HG02852 (cell line): Measurements from ENCODE around the gene PM20D2.
A peak's percentile ranks its signal among the peaks of the same experiment; 100 is the strongest.

Experiments
- ATAC-seq: cut with Tn5 transposase; IDR thresholded peaks from one replicate; pipeline ENCODE4 v1.9.1; 2021; ENCODE audit warnings: mild to moderate bottlenecking, moderate library complexity; ENCODE audit not compliant: unreplicated experiment

Gene PM20D2

DNA sequence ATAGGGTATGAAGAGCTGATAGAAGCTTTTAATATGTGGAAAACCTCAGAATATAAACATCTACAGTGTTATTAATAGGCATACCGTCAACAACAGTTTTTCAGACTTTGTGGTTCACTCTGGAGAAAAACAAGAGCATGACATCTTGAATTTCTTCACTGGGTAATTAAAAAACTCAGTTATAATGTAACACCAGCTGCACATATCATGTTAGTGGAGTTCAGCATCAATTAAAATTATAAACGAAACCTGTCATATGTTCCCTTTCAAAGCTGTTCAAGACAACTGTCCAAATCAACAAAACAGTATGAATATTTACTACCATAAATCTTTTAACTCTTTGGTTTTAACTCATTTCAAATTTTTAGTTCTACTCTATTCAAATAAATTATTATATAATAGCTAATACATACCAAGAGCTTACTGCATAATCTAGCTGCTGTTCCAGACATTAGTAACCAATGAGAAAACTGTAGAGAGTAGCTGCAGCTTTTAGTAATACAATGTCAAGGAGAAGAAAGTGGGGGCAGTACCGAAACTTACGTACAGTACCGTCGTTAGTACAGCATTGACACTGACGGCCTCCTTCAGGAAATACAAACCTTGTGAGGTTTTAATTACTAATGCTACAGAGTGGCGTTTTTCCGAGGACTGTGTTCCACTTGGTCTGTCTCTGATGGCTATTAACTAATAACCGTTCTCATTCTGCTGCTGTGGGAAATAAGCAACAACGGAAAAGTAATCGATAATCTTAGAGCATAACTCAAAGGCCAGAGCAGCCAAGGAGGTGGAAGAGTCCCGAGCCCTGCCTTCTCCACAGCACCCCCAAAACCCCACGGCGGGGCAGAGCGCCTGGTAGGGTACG, 532 bp upstream of the PM20D2 start:
- peak; percentile 57 for ATAC-seq

DNA sequence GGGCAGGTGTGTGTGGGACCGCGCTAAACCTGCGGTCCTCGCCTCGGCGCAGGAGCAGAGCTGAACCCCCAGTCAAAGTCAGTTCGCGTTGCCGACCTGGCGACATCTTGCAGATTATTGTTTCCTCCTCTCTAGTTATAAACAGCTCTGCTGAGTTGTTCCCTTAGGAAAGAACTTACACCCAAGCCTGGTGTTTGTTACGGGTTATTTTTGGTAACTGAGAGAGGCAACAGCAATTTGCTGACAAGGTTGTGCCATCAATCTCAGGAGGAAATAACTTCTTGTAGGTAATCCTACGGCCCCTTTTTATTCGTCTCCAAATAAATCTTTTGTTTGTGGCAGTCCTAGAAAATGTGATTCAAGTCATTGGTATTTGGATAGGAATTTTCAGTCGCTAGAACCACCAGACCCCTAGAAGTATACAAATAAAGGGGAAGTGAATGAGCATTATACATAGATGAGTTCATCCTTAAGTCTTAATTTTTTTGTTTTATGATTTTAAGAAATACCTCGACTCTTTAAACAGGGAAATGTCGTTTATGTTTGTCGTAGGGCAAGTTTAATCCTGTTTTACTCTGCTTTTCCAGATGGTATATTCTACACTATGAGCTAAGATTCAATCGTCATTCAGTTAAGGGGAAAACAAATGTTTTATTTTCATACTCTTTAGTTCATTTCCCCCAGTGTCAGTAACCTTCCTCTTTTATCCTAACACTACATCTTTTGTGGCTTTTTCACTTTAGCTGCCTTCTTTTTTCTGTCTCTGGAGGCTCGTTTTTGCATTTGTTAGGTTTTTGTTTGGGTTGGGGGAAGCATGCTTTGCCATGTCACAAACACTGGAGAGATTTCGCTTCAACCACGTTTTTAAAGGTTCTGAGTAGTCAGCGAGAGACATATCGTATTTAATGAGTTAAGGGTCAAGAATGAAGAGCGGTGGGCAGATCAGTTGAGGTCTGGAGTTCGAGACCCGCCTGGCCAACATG, 1.2 kb downstream of the PM20D2 start:
- ATAC-seq = peak; percentile 28

DNA sequence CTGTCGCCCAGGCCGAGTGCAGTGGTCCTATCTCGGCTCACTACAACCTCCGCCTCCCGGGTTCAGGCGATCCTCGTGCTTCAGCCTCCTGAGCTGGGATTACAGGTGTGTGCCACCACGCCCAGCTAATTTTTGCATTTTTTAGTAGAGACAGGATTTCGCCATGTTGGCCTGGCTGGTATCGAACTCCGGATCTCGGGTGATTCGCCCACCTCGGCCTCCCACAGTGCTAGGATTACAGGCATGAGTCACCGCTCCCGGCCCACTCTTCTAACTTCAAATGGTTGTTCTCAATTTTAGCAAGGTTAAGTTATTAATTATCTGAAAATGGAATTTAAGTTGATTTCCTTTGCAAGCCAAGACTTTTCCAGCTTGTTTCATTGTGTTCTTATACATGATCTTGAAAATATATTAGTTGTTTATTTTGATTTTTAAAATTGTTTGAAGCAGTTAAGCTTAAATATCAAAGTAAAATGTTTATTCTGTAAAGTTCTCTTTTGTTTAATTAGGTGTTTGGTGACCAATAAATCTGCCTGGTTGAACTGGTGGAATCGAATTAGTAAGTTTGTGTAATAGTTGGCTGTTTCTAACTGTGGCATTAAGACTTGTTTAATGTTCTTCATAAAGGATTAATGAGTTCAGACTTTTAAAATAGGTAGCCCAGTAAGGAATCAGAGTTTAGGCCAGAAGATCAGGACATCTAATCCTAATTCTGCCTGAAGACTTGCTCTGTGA, 2.3 kb downstream of the PM20D2 start:
- ATAC-seq = no peak

DNA sequence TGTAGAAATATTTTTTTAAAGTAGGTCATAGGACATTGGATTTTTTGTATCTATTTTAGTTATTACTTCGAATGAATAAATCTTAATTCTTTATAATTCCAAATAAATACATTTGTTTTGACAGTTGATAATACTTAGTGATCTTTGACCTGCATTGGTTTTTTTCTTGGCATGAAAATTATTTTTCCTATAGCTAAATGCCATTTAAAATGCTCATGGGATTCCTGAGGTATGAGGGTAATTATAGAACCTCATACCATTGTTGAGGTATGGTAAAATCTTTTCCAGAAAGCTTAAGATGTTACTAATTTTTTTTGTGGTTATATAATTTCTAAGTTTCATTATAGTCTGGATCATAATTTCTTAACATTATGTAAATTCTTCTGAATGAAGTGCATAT, 8.3 kb downstream of the PM20D2 start:
- no peak for ATAC-seq

DNA sequence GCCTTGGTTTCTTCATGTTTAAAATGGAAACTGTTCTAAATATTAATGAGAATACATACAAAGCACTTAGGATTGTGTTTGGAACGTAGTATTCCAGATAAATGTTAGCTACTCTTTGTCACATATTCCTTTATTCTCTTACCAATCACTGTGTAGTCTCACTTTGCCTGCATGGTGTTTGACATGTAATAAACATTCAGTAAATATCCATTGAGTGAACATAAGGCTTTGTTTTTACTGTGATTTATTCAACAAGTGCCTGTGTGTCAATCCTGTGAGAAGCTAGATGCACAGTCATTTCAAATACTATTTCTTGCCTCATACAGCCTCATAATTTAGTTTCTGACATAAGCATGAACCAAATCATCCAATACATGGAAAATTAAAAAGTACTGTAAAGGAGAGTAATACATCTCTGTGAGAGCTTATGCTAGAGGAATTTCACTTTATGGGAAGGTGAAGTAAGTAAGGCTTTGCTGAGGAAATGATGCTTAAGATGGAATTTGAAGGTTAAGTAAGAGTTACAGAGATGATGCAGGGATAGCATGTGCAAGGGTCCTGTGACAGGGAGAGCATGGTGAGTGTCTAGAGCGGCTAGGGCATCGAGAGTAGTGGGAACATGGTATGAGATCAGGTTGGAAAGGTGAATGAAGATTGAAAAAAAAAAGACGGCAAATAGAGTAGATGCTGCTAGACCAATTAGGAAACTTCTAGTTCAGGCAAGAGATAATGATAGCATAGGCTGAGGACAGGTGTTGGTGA, 14.7 kb downstream of the PM20D2 start:
- no peak for ATAC-seq

DNA sequence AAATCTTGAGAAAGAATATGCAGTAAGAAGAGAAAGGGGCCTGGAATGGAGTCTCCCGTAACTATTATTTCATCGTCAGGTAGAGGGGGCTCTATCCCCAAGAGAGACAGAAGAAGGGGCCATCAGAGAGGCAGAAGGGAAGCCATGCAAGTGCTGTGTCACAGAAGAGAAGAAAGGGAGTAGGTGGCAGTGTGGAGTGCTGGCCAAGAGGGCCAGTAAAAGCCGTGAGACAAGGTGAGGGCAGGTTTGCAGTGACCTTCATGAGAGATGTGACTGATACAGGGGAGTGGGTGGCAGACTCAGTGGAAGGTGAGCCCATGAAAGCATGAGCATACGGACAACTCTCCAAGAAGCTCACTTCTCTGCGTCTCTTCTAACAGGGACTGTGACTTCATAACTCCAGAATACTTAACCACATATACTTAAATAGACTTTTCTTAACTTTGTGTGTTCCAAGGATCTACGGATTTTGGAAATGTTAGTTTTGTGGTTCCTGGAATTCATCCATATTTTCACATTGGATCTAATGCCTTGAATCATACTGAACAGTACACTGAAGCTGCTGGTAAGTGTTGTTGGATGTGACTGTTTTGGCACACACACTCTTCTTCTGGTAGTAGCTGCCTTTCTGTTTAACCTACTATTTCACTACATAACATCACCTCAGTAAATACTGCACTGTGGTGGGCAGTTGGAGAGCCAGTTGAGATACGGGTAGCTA, 15.6 kb downstream of the PM20D2 start:
- no peak for ATAC-seq

DNA sequence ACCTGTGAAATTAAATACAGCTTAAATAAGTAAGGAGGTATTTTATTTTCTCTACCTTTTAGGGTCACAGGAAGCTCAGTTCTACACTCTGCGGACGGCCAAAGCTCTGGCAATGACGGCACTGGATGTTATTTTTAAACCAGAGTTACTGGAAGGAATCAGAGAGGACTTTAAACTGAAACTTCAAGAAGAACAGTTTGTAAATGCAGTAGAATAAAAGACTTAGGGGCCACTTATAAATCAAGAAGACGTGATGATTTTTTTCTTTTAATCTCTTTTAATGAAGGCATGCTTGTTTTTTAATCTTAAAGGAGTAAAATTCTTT, 16.2 kb downstream of the PM20D2 start:
- no peak for ATAC-seq

DNA sequence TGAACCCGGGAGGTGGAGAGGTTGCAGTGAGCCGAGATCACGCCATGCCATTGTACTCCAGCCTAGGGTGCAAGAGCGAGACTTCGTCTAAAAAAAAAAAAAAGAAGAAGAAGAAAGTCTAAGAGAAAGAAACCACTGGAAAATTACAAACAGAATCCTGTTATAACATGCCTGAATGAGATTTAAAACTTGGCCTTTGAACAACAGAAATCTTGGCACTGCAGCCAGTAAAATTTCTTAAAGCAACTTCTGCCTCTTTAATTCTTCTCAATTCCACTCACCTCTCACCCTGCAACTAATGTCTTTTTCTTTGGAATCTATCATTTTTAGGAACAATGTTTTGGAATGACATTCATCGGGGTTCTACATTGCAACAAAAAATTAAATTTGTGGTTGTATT, 26.3 kb downstream of the PM20D2 start:
- ATAC-seq = no peak

DNA sequence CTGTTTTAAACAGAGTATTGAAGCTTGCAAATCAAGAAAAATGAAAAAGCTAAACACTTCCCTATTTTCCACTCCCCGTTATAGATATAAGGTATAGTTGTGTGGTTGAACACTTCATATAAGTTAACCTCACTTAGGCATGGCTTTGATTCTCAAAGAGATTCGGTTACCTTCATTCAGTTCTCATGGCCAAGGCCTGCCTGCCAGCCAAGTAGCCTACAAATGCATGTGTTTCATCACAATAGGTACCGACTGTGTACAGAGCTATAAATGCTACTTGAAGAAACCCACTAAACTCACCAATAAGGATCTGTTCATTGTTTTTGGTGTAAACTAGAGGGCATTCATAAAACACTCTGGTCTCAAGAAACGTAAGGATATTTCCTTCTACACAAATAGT, 27.8 kb downstream of the PM20D2 start:
- no peak for ATAC-seq

DNA sequence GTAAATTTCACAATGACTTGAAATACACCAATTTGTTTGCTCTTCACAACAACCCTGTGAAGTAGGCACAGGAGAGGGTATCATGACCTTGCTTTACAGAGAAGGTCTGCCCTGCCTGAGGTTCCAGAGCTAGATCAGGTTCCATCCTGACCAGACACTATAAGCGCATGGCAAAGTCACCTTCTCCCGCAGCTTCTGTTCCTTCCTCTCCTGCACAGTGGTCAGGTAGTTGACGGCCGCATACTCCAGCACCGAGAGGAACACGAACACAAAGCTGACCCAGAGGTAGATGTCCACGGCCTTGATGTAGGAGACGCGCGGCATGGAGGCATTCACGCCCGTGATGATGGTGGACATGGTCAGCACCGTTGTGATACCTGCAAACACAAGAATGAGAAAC, 34.3 kb downstream of the PM20D2 start:
- no peak for ATAC-seq

DNA sequence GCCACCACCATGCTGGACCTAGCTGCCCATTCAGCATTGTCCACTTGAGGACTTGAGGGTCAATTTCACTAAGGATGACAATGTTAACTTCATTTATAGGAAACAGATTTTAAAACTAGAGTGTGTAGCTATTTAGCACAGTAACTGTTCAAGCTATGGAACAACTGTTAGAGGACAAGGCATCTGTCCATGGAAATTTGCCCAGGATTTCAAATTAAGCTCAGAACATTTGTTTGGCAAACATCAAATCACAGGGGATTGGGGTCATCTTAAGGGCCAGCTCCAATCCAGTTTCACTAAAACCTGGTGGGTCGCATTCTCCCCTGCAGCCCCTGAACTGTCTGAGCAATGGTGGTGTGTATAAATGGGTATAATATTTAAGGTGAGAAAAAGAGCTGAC, 35.1 kb downstream of the PM20D2 start:
- no peak for ATAC-seq

DNA sequence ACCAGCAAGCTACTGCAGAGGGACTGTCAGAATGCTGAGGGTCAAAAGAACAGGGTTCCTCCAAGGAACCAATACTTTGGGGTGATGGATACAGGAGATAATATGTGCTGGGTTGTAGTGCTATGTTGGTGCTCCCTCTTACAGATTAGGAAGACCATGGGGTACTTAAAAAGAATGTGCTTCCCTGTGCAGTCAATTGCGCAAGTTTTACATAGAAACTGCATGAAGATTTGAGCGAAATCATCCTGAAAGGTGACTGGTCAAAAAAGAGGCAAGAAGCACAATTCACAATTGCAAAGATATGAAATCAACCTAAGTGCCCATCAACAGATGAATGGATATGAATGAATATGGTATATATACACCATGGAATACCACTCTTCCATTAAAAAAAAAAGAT, 37.4 kb downstream of the PM20D2 start:
- no peak for ATAC-seq

DNA sequence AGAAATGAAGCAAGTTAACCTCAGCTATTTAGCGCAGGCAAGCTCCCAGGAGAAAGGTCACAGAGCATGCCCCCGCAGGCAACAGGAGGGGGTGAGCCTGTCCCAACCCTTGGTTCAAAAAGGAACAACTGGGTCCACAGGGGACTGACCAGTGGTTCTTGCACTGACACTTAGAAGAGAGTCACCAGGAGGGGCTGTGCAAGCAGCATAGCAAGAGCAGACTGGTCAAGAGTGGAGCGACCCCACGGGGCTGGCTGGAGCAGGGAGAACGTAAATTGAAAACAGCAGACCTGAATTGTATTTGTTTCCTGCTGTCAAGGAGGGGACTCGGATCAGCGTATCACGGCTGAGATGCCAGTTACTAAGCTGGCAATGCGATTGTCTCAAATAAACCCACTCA, 38.5 kb downstream of the PM20D2 start:
- ATAC-seq = no peak

DNA sequence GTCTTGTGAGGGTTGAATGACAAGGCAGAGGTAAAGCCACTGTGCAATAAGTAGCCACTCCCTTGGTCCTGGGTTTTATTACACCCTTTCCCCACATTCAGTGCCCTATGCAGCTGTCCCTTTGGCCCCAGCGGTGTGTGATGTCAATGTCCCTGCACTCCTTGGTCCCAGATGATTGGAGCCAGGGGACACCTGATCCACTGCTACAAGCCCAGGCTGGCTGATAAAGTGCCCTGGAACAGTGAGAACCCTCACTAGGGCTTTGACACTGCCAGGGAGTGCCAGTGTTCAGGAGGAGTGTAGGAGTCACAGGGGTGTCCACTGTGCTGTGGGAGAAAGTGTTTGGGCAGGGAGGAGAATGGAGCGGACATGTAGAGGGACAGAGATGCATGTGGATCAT, 40.9 kb downstream of the PM20D2 start:
- no peak for ATAC-seq

DNA sequence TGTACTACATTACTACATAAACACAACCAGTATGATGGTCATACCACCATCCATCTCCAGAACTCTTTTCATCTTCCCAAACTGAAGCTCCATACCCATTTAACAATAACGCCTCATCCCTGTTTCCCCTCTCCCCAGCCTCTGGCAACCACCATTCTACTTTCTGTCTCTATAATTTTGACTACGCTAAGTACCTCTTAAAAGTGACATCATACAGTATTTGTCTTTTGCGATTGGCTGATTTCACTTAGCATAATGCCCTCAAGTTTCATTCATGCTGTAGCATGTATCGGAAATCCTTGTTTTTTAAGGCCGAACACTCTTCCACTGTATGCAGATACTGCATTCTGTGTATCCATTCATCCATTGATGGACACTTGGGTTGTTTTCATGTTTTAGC, 41.6 kb downstream of the PM20D2 start:
- no peak for ATAC-seq

DNA sequence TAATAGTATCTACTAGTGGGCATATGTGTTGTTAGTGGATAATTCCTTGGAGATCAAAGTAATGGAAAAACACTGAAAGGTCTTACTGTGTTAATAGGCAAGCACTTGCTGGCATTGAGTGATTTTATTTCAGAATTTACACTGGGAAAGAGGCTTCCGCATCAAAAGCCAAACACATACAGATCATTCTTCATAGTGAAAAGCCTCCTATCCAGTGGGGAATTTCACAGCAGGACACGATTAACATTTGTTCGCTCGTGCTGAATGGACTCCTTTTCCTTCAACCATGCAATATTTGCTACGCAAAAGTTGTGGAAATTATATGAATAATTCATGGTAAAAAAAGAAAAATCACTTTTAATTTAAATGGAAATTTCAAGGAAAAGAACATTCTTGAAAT, 44.9 kb downstream of the PM20D2 start:
- no peak for ATAC-seq

DNA sequence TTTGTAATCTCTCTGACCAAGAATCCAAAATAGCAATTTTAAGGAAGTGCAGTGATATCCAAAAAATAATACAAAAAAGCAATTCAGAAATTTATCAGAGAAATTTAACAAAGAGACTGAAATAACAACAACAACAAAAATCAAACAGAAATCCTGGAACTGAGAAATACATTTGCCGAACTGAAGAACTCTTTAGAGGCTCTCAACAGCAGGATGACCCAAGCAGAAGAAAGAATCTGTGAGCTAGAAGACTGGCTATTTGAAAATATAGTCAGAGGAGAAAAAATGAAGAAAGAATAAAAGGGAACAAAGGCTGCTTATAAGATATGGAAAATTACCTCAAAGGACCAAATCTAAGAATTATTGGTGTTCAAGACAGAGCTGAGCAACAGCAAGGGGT, 48.7 kb downstream of the PM20D2 start:
- ATAC-seq = no peak

DNA sequence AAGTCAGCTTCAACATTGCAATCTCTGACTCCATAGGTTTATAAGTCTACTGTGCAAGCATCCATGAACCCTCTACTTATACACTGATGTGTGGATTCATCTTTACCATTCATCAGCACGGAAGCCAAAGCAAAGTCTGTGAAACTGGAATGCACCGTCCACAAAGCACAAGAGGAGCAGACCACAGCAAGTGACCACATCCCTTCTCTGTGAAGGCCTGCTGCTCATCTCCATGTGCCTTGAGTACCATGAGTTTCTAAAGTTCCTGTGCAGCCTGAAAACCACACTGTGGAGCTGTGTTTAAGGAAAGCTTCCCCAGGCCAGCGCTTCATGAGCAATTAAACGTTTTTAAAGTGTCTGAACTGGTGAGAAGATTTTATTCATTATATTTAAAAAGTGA, 51.3 kb downstream of the PM20D2 start:
- ATAC-seq = no peak

DNA sequence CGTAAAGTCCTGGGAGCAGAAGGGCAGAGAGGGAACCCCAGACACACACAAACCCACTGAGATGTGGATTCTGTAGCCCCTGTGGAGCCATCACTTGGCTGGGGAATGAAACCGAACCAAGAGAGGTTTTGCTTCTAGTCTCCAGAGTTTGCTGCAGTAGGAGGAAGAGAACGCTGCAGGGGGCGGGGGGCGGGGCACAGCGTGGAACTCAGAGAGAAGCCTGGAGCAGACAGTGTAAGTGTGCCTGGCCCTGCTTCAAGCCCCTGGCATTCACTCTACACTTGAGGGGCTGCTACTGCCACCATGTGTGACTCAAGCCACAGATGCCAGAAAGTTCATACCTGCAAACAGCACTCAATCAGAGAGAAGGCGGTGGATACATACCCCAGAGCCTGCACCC, 52.4 kb downstream of the PM20D2 start:
- no peak for ATAC-seq

DNA sequence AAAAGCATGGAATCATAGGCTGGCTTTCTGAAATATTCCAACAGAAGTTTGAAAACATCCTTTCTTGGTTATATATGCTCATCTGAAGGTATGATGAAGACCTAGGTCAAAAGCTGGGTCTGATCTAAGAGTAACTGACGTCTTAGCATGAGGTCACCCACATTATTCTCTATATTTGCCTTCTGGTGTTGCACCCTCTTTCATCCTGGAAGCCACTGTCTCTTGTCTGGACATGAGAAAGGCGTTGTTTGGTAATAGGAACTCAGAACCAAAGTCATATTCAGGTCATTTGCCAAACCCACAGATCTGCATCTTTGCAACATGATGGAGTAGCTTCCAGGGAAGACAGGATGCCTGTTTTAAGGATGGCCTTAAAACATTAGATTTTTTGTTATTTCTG, 53.7 kb downstream of the PM20D2 start:
- no peak for ATAC-seq
